Cerebellar nuclear complex (tissue), 1 donor: ENCODE measurements around the gene CD177.
"Not testable (repeated sequence)": the region's sequence is repeated elsewhere in the genome, so short reads cannot be mapped to it uniquely, and the experiment has no call there.

Source experiments
- DNase-seq, 2 experiments: peaks; one replicate each; lab custom pipeline; 2025; lab: John Stamatoyannopoulos, UW

The CD177 gene

GRCh38 chr19:43380771-43381386 is 27.4 kb downstream of the CD177 start:
- no peak for DNase-seq

- not testable (repeated sequence) for DNase-seq
These were observed 29.2 kb downstream of the CD177 start for GRCh38 chr19:43382586-43383216.

GRCh38 chr19:43383254-43383653 is 29.8 kb downstream of the CD177 start:
- not testable (repeated sequence) for DNase-seq

DNA sequence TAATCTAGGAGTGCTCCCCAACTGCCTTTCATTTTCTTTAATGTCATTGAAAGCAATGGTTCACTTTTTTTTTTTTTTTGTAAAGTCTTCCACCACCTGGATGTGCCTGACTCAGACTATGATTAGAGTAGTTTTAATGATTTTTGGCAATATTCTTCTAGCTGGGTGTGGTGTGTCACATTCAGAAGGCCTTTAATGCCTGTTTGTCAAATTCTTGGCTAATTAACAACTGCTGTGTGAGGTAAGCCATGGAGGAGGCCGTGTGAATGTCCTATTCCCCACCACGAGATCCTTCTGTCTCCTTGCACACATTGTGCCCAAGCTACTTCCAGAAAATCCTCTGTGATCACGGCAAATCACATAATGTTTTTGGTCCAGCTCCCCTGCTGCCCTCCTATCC is 30.3 kb downstream of the CD177 start:
- not testable (repeated sequence) for DNase-seq

- not testable (repeated sequence) for DNase-seq
These were observed 37.5 kb downstream of the CD177 start for GRCh38 chr19:43390903-43391551.

- not testable (repeated sequence) for DNase-seq
These were observed 38.1 kb downstream of the CD177 start for GRCh38 chr19:43391552-43391935.

DNA sequence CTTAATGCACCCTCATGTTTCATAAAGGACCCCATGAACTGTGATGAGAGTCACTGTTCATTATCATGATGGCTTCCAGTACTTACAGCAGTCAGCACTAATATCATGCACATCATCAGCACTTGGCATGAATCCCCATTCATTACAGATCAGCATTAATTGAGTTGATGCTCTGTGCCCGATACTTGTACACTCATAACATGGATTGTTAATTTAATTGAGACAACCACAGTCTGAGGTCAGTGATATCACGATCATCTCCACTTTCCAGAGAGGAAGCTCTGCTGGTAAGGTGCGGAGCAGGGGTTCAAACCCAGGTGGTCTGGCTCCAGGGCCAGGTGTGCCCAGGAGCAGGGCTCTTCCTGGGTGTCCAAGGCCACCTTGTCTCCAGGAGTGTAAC is 40.0 kb downstream of the CD177 start:
- not testable (repeated sequence) for DNase-seq

DNA sequence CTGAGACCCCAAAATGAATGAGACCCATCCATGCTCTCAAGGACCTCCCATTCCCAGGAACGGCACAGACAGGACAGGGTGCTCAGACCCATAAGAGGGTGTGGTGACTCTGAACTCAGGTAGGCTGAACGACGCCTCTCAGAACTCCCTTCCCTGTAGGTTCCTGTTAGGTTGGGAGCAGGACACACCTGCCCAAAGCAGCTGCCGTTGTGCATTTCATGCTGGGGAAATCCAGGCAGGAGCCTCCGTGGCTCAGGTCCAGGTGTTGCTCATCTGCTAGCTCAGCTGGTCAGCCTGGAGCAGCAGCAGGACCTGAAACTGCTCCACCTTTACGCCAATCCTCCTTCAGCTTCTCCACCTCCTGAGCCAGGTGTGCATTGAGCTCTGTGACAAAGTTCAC is 42.1 kb downstream of the CD177 start:
- DNase-seq, result no peak

- DNase-seq, result no peak
These were observed 52.8 kb downstream of the CD177 start for GRCh38 chr19:43406297-43406696.

DNA sequence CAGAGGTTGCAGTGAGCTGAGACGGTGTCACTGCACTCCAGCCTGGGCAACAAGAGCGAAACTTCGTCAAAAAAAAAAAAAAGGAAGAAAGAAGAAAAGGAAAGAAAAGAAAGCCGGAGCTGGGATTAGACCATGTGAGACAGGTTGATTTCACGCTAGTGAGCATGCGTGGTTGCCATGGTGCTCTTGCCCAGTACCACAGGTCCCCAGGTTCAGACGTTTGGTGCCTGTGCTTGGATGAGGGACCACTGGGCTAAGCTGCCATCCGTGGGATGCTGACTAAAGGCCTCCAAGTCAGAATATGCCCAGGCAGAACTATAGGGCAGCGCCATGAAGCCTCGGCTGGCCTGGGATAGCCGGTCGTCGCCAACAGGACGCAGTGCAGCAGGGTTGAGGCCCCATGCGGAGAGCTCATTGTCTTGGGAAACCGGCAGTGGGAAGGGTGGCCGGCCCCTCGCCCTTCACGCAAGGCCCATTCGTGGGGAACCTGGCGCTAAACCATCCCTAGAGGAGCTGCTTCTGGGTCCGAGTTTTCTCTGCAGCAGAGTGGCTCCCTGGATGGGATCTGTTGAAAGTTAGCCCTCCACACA is 54.0 kb downstream of the CD177 start:
- DNase-seq, result no peak

DNA sequence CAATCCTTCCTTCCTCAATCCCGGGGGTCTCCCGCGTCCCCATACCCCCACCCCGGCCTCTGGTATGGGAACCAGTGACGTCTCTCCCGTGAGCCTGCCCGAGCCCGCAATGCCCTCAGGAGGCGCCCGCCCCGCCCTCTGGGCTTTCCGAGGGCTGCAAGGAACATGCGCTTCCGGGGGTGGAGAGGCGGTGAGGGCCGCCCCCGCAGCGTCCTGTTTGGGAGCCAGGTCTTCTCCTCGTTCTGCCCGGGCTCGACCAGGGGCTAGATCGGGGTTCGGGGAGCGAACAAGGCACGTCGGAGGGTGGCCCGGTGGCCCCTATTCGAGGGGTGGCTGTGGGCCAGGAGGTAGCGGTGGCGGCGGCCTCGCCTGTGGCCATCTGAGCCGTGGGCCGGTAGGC is 54.6 kb downstream of the CD177 start:
- no peak for DNase-seq

DNA sequence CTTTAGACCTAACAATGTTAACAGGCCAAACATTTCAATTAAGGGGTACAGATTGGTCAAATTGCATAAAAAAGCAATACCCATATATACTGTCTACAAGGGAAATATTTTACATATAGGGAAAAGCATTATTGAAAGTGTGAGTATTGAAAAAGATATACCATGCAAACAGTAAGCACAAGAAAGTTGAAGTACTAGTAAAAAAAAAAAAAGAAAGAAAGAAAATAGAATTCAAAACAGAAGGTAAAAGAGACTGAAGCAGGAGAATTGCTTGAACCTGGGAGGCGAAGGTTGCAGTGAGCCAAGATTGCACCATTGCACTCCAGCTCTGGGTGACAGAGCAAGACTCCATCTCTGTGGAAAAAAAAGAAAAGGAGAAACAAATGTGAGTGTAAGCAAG is 55.9 kb downstream of the CD177 start:
- DNase-seq, result no peak

GRCh38 chr19:43412441-43412840 is 59.0 kb downstream of the CD177 start:
- DNase-seq, result no peak
